Superior temporal gyrus (tissue), 1 donor: Measurements from ENCODE around the gene CASKIN2.
A peak's percentile ranks its signal among the peaks of the same experiment; 100 is the strongest.

Experiments
- DNase-seq: peaks from one replicate; pipeline ENCODE4 v3.0.0-alpha.2; 2016; ENCODE audit errors: extremely low spot score

The CASKIN2 gene

DNA sequence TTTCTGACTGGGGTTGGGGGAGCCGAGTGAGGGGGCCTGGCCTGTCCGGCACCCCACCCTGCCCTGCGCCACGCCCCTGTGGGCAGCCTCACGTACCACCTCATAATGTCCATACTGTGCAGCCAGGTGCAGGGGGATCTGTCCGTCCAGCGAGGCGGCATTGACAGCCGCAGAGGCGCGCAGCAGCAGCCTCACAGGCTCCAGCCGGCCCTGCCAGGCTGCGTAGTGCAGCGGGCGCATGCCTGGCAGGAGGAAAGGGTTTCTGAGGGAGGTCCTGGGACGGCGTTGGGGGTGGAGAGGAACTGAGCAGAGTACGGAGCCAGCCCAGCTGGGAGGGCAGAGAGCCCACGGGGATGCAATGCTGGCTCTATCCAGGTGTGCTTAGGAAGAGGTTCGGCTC is 8.4 kb downstream of the CASKIN2 start:
- DNase-seq, result no peak

- DNase-seq, result no peak
Measured at GRCh38 chr17:75506134-75506533, 9.2 kb downstream of the CASKIN2 start.

DNA sequence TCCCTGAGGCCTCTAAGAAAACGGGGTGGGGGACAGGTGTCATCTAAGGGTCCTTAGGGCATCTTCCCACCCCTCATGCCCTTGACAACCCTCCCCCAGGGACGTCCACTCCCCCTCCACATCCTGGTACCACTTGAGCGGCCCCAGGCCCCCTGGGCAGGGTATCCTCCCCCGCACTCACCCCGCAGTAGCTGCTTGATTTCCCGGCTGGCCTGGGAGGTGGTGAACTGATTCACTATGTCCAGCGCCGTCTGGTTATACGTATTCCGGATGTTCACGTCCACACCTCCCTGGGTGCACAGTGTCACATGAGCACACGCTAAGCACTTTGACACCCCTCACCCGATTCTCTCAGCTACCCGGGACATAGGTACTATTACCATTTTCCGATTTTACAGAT is 9.7 kb downstream of the CASKIN2 start:
- no peak for DNase-seq

DNA sequence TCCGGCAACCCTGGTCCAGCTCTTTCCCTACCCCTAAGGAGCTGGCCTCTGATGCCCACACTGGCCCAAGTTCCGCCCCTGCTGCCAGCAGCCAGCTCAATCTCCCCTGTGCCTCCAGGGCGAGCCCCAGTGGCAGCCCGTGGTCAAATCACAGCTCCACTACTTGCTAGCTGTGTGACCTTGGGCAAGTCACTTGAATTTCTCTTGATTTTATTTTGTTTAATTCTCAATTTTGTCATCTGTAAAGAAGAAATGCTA is 10.3 kb downstream of the CASKIN2 start:
- no peak for DNase-seq

DNA sequence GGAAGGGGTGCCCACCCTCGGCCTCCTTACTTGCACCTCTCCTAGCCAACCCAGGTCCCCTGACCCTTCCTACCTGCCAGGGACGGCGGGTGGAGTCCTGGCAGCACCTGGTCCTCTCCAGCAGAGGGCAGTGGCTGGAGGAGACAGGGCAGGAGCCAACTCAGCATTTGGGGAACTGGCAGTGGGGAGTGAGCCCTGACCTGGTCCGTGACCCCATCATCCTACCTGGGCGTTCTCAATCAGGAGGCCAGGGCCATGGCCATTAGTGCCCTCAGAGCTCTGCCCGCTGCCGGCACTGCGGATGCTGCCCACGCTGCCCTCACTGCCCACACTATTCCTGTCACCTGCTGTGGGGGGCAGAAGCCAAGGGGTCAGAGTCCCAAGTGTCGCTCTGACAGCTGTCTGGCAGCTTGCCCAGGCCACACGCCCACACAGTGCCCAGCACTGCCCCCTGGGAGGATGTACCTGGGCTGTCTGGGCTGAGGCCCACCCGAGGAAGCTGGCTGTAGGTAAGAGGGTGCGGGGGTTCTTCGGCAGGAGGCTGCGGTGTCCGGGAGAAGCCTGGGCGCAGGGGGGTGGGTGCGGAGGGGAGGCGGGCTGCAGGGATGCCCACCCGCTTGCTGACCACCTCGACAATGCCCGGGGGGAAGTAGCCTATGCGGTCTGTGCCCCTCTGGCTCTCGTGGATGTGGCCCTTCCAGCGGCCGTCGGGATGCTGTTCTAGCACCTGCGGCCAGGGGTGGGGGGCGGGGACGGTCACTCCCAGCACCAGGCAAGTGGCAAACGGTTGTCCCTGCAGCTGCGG is 10.8 kb downstream of the CASKIN2 start:
- DNase-seq, result no peak

GRCh38 chr17:75503976-75504346 is 11.4 kb downstream of the CASKIN2 start:
- no peak for DNase-seq

- no peak for DNase-seq
Measured at GRCh38 chr17:75503337-75503950, 11.9 kb downstream of the CASKIN2 start.

DNA sequence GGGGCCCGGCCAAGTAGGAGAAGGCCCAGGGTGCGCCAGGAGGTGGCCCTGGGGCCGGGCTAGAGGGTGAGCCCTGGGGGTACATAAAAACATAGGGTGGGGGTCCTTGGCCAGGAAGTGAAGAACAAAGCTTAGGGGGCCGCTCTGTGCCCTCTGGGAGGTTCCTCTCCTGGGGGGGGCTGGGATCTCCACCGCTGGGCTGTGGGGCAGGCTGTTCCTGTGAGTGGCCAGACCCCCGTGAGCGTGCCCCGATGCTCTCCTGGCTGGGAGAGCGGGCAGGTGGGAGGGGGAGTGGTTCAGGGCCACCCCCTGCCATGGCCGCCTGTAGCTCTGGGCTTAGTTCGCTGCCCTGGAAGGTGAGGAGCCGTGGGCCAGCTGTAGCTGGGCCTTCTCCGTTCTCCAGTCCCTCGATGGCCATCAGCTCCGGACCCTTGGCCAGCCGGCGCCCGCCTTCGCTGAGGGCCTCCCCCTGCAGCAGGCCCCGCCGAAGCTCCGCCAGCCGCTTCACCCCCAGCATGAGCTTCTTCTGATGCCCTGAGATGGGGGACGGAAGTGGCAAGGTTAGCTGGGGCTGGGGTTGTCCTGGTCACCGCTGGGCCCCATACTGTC is 12.5 kb downstream of the CASKIN2 start:
- DNase-seq, result no peak

DNA sequence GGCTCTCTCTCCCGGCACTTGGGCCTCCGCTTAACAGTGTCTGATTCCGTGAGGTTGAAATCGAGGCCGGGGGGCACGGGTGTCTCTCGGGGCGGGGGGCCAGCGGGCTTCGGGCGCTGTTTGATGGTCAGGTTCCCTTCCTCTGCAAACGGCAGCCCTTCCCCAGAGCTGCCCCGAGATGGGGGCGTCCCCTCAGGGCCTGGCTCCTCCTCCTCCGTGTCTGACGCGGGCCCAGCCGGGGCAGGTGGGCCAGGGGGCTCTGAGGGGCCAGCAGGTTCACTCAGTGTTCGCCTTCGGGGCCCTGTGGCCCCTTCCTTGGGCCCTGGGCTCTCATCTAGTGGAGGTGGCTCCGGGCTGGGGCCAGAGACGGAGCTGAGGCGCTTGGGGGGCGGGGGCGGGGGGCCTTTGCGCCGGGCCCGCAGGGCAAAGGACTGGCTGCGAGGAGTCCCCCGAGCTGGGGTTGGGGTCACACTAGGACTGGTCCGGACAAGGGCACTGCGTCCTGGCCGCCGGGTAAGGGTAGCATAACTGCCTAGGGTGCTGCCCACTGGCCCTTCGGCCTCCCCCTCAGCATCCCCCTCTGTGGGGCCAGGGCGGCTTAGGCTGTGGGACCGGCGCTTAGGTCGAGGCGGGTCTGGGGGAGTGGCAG is 13.1 kb downstream of the CASKIN2 start:
- DNase-seq, result no peak

GRCh38 chr17:75501378-75502071 is 13.8 kb downstream of the CASKIN2 start:
- peak; percentile 69 for DNase-seq

DNA sequence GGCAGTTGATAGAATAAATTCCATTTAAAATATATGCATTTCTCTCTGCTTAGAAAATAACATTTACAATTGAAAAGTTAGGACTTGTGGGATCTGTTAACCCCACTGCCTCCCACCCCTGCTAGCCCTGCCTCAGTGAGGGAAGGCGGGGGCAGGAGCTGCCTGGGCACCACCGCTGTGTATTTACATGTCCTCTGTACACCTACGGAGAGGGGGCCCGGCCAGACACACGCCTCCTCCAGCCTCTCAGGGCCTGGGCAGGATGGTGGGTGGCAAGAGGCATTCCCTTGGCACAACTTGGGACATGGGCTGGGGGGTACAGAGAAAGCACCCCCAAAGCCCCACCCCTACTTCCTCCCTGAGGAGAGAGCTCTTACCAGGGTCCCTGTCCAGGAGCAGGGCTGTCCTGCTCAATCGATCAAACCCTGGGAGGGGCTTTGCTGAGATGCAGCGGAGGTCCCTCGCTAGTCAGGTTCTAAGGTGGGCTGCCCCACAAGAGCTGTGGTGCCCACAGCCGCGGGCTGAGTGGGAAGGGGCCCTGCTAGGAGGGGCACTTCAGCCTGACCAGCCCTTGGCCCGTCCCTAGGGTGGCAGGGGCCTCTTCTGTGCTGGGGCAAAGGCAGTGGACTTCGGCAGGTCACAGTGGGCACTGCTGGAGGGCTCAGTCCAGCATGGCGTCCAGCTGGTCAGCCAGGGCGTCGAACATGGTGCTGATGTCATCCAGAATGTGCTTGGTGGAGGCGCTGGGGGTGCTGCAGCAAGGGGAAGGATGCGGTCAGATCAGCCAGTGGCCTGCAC is 14.7 kb downstream of the CASKIN2 start:
- DNase-seq, result no peak

DNA sequence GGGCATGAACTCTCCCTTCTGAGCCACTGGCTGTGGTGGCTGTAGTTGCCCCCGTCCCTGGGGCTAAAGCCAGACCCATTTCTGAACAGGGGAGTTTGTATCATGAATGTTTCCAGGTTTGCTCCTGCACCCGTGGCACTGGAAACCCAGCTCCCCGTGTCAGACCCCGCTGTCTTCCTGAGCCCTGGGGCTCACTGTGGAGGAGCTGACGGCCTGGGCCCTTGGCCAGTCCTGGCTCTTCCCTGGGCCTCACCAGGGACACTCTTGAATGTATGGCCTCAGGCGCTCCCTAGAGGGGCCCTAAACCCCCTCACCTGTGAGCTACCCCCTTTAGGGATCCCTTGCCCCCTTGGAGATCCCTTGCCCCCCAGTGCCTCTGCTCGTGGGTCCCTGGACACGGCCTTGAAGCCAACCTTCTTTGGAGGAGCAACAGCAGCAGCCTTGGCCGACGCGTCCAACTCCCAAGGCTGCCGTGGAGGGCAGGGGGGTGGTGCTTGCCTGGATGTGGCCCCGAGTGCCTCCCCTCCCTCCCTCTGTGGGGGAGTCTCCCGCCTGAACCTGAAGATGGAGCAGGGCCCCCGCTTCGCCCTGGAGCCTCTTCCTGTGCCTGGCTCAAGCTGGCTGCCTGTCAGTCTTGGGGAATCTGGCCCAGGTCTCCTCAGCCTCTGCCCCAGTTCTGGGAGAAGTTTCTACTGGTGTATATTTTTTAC is 15.9 kb downstream of the CASKIN2 start:
- DNase-seq, result no peak

GRCh38 chr17:75498726-75499213 is 16.6 kb downstream of the CASKIN2 start:
- no peak for DNase-seq

DNA sequence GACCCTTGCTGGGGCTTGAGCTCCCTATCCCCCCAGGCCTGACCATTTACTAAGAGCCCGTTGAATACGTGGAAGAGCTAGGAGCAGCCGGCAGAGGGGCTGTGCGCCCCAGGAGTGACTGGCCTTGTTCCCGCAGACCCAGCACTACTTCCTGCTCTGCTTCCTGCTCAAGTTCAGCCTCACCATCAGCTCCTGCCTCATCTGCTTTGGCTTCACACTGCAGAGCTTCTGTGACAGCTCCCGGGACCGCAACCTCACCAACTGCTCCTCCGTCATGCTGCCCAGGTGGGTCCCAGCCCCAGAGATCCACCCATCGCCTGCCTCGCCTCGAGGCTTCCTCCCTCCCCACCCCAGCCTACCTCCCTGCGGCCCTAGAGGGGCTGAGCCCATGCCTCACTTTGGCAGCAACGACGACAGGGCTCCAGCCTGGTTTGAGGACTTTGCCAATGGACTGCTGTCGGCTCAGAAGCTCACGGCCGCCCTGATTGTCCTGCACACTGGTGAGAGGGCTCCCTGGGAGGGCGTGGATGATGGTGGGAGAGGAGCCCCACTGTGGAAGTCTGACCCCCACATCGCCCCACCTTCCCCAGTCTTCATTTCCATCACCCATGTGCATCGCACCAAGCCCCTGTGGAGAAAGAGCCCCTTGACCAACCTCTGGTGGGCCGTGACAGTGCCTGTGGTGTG is 17.2 kb downstream of the CASKIN2 start:
- DNase-seq, result no peak

DNA sequence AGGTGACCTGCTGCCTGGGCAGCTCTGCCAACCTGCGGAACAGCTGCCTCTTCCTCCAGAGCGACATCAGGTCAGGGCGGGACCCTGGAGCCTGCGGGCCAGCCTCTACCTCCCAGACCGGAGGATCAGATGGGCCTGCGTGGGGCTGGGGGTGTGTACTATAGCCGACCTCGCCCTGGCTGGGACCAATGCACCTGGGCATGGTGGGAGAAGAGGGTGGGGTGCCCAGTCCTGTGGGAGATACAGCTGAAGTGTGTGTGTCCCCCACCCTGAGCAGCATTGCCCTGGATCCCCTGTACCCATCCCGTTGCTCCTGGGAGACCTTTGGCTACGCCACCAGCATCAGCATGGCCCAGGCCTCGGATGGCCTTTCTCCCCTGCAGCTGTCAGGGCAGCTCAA is 19.3 kb downstream of the CASKIN2 start:
- no peak for DNase-seq

GRCh38 chr17:75494326-75494877 is 20.9 kb downstream of the CASKIN2 start:
- no peak for DNase-seq

GRCh38 chr17:75493476-75494129 is 21.7 kb downstream of the CASKIN2 start:
- DNase-seq, result no peak

- no peak for DNase-seq
Measured at GRCh38 chr17:75492555-75493168, 22.7 kb downstream of the CASKIN2 start.

DNA sequence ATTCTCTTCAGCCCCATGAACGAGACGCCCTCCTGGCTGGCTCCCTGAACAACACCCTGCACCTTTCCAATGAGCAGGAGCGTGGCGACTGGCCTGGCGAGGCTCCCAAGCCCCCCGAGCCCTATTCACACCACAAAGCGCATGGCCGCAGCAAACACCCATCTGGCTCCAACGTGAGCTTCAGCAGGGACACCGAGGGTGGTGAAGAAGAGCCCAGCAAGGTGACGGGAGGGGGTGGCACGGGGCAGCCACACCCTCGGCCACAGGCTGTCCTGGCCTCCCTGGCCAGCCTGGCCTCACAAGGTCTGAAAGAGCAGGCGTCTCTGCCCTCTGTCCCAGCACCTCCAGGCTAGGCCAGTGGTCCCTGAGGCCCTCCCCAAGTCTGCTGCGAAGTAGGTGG is 23.7 kb downstream of the CASKIN2 start:
- no peak for DNase-seq
